Esophagus muscularis mucosa (tissue), 4 donors: Measurements from ENCODE around the gene HOXD11. TPM values are rescaled to one million over a fixed set of nuclear protein-coding genes. Genes with fewer than 3 reads are reported as not detected.

ENCODE experiments used
- DNase-seq: peaks from one replicate; pipeline ENCODE4 v3.0.0-alpha.2; 2017; ENCODE audit errors: extremely low spot score
- H3K27ac ChIP-seq, 4 donors: fragments of 200-600 bp; sonication (generic); replicated peaks in 1 of 4; 1 replicate in 3 of 4; 2 replicates in 1 of 4; pipeline ENCODE4 v1.5.1; 2016 to 2019; ENCODE audit warnings: mild to moderate bottlenecking in 1 of 4
- H3K27me3 ChIP-seq, 4 donors: fragments of 200-600 bp; sonication (generic); one replicate each; pipeline versions ENCODE4 v1.5.1 to v1.6.0; 2016 to 2019
- H3K36me3 ChIP-seq, 4 donors: fragments of 200-600 bp; sonication (generic); one replicate each; pipeline ENCODE4 v1.5.1; 2016 to 2019
- H3K4me1 ChIP-seq, 4 donors: fragments of 200-600 bp; sonication (generic); one replicate each; pipeline ENCODE4 v1.5.1; 2016 to 2019
- H3K4me3 ChIP-seq, 4 donors: fragments of 200-600 bp; sonication (generic); 1 replicate in 2 of 4; 2 replicates in 2 of 4; pipeline ENCODE4 v1.5.1; 2016 to 2019; ENCODE audit warnings: mild to moderate bottlenecking in 4 of 4, moderate library complexity in 1 of 4
- H3K9me3 ChIP-seq, 4 donors: fragments of 200-600 bp; sonication (generic); 1 replicate in 3 of 4; 2 replicates in 1 of 4; pipeline ENCODE4 v1.5.1; 2016 to 2019
- CTCF ChIP-seq, 3 experiments: fragments of 200-600 bp in 2 of 3; fragments of 450-650 bp in 1 of 3; sonication (generic) in 2 of 3; IDR thresholded peaks; one replicate each; pipeline ENCODE4 v1.5.1; 2017 to 2019; ENCODE audit warnings: antibody characterized with exemption in 3 of 3, mild to moderate bottlenecking in 2 of 3, moderate library complexity in 1 of 3
- EP300 ChIP-seq: sonication (generic); formaldehyde crosslinking; IDR thresholded peaks from one replicate; pipeline ENCODE4 v1.6.1; 2017; ENCODE audit warnings: antibody characterized with exemption
- POLR2A ChIP-seq: fragments of 450-650 bp; IDR thresholded peaks from one replicate; pipeline ENCODE4 v1.6.1; 2017; ENCODE audit warnings: antibody characterized with exemption, moderate library complexity, mild to moderate bottlenecking, low read depth
- POLR2AphosphoS5 ChIP-seq, 2 donors: sonication (generic); formaldehyde crosslinking; IDR thresholded peaks; one replicate each; pipeline ENCODE4 v1.6.1; 2017; ENCODE audit warnings: antibody characterized with exemption in 2 of 2
- WGBS: methylation state at CpG from one replicate; pipeline ENCODE4 v1.1.5; 2018; 5-methylcytosine and 5-hydroxymethylcytosine counted together
- intact Hi-C: fragments of 100-400 bp; cut with DNase I; formaldehyde crosslinking; loops from one replicate; pipeline ENCODE4 v1.15.1; 2023
- total RNA-seq, 4 donors: library from RNA; depleted of rRNA; stranded (reverse); fragments of >200 nt; gene quantifications; one replicate each; pipeline versions ENCODE4 v1.1.0 to v1.2.1, GENCODE V29; 2016

Gene HOXD11
- total RNA-seq, 4 donors from 2014 or later: not detected

GRCh38 chr2:176111846-176112374 is 4.8 kb downstream of the HOXD11 start:
- peaks cover 14 to 42% (median 35%) of the 10 kb centered on the region in 4 donors for H3K4me1 ChIP-seq
- WGBS: 7% methylated on average over 26 of the region's 29 CpGs
- H3K9me3 ChIP-seq: no peaks in the 10 kb centered on the region
- H3K27me3 ChIP-seq: peaks cover 8 to 99% (median 93%) of the 10 kb centered on the region in 4 donors
- no peak overlapping the region for H3K27ac ChIP-seq
- DNase-seq: no peak
- no peaks in the 10 kb centered on the region for H3K36me3 ChIP-seq
- H3K4me3 ChIP-seq: no peak overlapping the region
- TF ChIP-seq POLR2A: no peak
- no peak for TF ChIP-seq CTCF (IDR thresholded peaks at IDR 0.05)
- no peak for TF ChIP-seq EP300
- no peak for TF ChIP-seq POLR2AphosphoS5 (IDR thresholded peaks at IDR 0.05)
- intact Hi-C loops: no loop called here

GRCh38 chr2:176112375-176113302 is 5.6 kb downstream of the HOXD11 start:
- H3K4me3 ChIP-seq: no peak overlapping the region
- intact Hi-C loops: no loop called here
- no peaks in the 10 kb centered on the region for H3K9me3 ChIP-seq
- H3K36me3 ChIP-seq: no peaks in the 10 kb centered on the region
- H3K27me3 ChIP-seq: peaks cover 5 to 100% (median 96%) of the 10 kb centered on the region in 4 donors
- TF ChIP-seq POLR2AphosphoS5 (IDR thresholded peaks at IDR 0.05): no peak
- no peak for TF ChIP-seq POLR2A
- no peak for TF ChIP-seq CTCF (IDR thresholded peaks at IDR 0.05)
- TF ChIP-seq EP300: no peak
- DNase-seq: no peak
- H3K4me1 ChIP-seq: peaks cover 11 to 37% (median 31%) of the 10 kb centered on the region in 4 donors
- WGBS: 13% methylated on average over 32 of the region's 40 CpGs
- H3K27ac ChIP-seq: no peak overlapping the region

GRCh38 chr2:176114120-176114929 is 7.2 kb downstream of the HOXD11 start:
- 11% methylated on average over 22 of the region's 26 CpGs for WGBS
- no peak for TF ChIP-seq EP300
- no peak for TF ChIP-seq POLR2AphosphoS5 (IDR thresholded peaks at IDR 0.05)
- no peak for TF ChIP-seq CTCF (IDR thresholded peaks at IDR 0.05)
- no peak for TF ChIP-seq POLR2A
- no peak overlapping the region for H3K4me3 ChIP-seq
- H3K27ac ChIP-seq: no peak overlapping the region
- H3K27me3 ChIP-seq: peaks cover 5 to 100% (median 96%) of the 10 kb centered on the region in 4 donors
- intact Hi-C loops: no loop called here
- no peak for DNase-seq
- no peaks in the 10 kb centered on the region for H3K9me3 ChIP-seq
- peaks cover 5 to 24% (median 15%) of the 10 kb centered on the region in 4 donors for H3K4me1 ChIP-seq
- no peaks in the 10 kb centered on the region for H3K36me3 ChIP-seq

- Histone ChIP-seq H3K27ac (no peak overlapping the region), H3K4me1 (peaks cover 5 to 23% (median 15%) of the 10 kb centered on the region in 4 donors), H3K27me3 (peaks cover 5 to 100% (median 93%) of the 10 kb centered on the region in 4 donors), H3K9me3 (no peaks in the 10 kb centered on the region), H3K36me3 (no peaks in the 10 kb centered on the region), H3K4me3 (no peak overlapping the region)
- WGBS: 30% methylated on average over 15 of the region's 16 CpGs
- TF ChIP-seq POLR2AphosphoS5 (IDR thresholded peaks at IDR 0.05) (no peak), EP300 (no peak), POLR2A (no peak), CTCF (IDR thresholded peaks at IDR 0.05) (no peak)
- intact Hi-C loops: no loop called here
- DNase-seq: no peak
Observed at GRCh38 chr2:176114930-176115625, 8.0 kb downstream of the HOXD11 start.
